ENCODE measurements around the gene AXL.

AXL gene

GRCh38 chr19:41214161-41214560 is 4.9 kb upstream of the AXL start:
- no peak overlapping the region for H3K4me3 ChIP-seq (replicated peaks in 1 of 2; ENCODE audit: low read depth in 2 of 2, low read length in 2 of 2)
- no peak for DNase-seq (ENCODE audit: low read depth in 2 of 2)
- TF ChIP-seq CTCF (IDR thresholded peaks at IDR 0.05; ENCODE audit: low read depth, low read length) = no peak

GRCh38 chr19:41217741-41218140 is 1.3 kb upstream of the AXL start:
- no peak overlapping the region for H3K4me3 ChIP-seq (replicated peaks in 1 of 2; ENCODE audit: low read depth in 2 of 2, low read length in 2 of 2)

GRCh38 chr19:41218249-41218614 is 791 bp upstream of the AXL start:
- no peak for DNase-seq (ENCODE audit: low read depth in 2 of 2)
- H3K4me3 ChIP-seq (replicated peaks in 1 of 2; ENCODE audit: low read depth in 2 of 2, low read length in 2 of 2) = peak overlapping the region in 1 of 2 donors; percentile 82
- TF ChIP-seq CTCF (IDR thresholded peaks at IDR 0.05; ENCODE audit: low read depth, low read length) = no peak

More at GRCh38 chr19:41217741-41218140, 1.3 kb upstream of the AXL start:
- DNase-seq (ENCODE audit: low read depth in 2 of 2) = no peak
- no peak for TF ChIP-seq CTCF (IDR thresholded peaks at IDR 0.05; ENCODE audit: low read depth, low read length)

- DNase-seq (ENCODE audit: low read depth in 2 of 2) = peak; percentile 60 to 63
- H3K4me3 ChIP-seq (replicated peaks in 1 of 2; ENCODE audit: low read depth in 2 of 2, low read length in 2 of 2) = peak overlapping the region; percentile 79 to 82
- no peak for TF ChIP-seq CTCF (IDR thresholded peaks at IDR 0.05; ENCODE audit: low read depth, low read length)
Measured at GRCh38 chr19:41219924-41220567, 1.0 kb downstream of the AXL start.

- no peak for DNase-seq (ENCODE audit: low read depth in 2 of 2)
- H3K4me3 ChIP-seq (replicated peaks in 1 of 2; ENCODE audit: low read depth in 2 of 2, low read length in 2 of 2) = peak overlapping the region; percentile 79 to 82
- no peak for TF ChIP-seq CTCF (IDR thresholded peaks at IDR 0.05; ENCODE audit: low read depth, low read length)
Measured at GRCh38 chr19:41220811-41221210, 1.8 kb downstream of the AXL start.

- no peak for DNase-seq (ENCODE audit: low read depth in 2 of 2)
- peak overlapping the region in 1 of 2 donors; percentile 82 for H3K4me3 ChIP-seq (replicated peaks in 1 of 2; ENCODE audit: low read depth in 2 of 2, low read length in 2 of 2)
- no peak for TF ChIP-seq CTCF (IDR thresholded peaks at IDR 0.05; ENCODE audit: low read depth, low read length)
Measured at GRCh38 chr19:41221514-41222205, 2.6 kb downstream of the AXL start.

Measured in cardiac fibroblast (primary cell).